Tibial nerve (tissue), 4 donors: ENCODE data around the gene TFAP2B. TPM values are rescaled to one million over a fixed set of nuclear protein-coding genes. Genes with fewer than 3 reads are reported as not detected.

ENCODE experiments used
- DNase-seq, 2 donors: peaks; one replicate each; pipeline ENCODE4 v3.0.0-alpha.2; 2019; ENCODE audit warnings: low spot score in 2 of 2
- H3K27ac ChIP-seq, 4 donors: fragments of 200-600 bp; sonication (generic) in 3 of 4; one replicate each; pipeline ENCODE4 v1.5.1; 2017 to 2019; ENCODE audit warnings: mild to moderate bottlenecking in 1 of 4
- H3K27me3 ChIP-seq, 2 donors: fragments of 200-600 bp; sonication (generic) in 1 of 2; one replicate each; pipeline versions ENCODE4 v1.5.1 to v1.6.0; 2017 to 2019
- H3K36me3 ChIP-seq, 3 donors: fragments of 200-600 bp; sonication (generic); one replicate each; pipeline ENCODE4 v1.5.1; 2018 to 2019
- H3K4me1 ChIP-seq, 4 donors: fragments of 200-600 bp; sonication (generic) in 3 of 4; one replicate each; pipeline ENCODE4 v1.5.1; 2017 to 2019
- H3K4me3 ChIP-seq, 4 donors: fragments of 200-600 bp; sonication (generic) in 3 of 4; one replicate each; pipeline ENCODE4 v1.5.1; 2017 to 2019; ENCODE audit warnings: mild to moderate bottlenecking in 1 of 4, moderate library complexity in 1 of 4
- H3K9me3 ChIP-seq, 4 donors: fragments of 200-600 bp; sonication (generic) in 3 of 4; one replicate each; pipeline ENCODE4 v1.5.1; 2017 to 2019
- CTCF ChIP-seq, 5 experiments: fragments of 200-600 bp in 3 of 5; fragments of 450-650 bp in 2 of 5; sonication (generic) in 3 of 5; IDR thresholded peaks; one replicate each; pipeline ENCODE4 v1.5.1; 2016 to 2019; ENCODE audit warnings: antibody characterized with exemption in 5 of 5, mild to moderate bottlenecking in 3 of 5, moderate library complexity in 2 of 5
- EP300 ChIP-seq, 2 donors: sonication (generic); formaldehyde crosslinking; IDR thresholded peaks; one replicate each; pipeline ENCODE4 v1.6.1; 2017; ENCODE audit warnings: antibody characterized with exemption in 2 of 2, mild to moderate bottlenecking in 1 of 2
- POLR2A ChIP-seq, 2 donors: fragments of 450-650 bp; IDR thresholded peaks; one replicate each; pipeline ENCODE4 v1.6.1; 2017; ENCODE audit warnings: antibody characterized with exemption in 2 of 2, mild to moderate bottlenecking in 2 of 2, moderate library complexity in 2 of 2
- WGBS, 2 donors: methylation state at CpG; one replicate each; pipeline ENCODE4 v1.1.5; 2018; 5-methylcytosine and 5-hydroxymethylcytosine counted together
- total RNA-seq, 4 donors: library from RNA; depleted of rRNA; stranded (reverse); fragments of >200 nt; gene quantifications; one replicate each; pipeline ENCODE4 v1.1.0, GENCODE V29; 2016

Gene TFAP2B
- total RNA-seq, 4 donors from 2014 or later: 0.22 to 1.2 TPM; not detected in 2

- WGBS, 2 donors: 4 to 6% methylated on average over 23 to 53 of the region's 55 CpGs
- Histone ChIP-seq H3K4me1 (peaks cover 0 to 22% (median 0%) of the 10 kb centered on the region in 4 donors), H3K27ac (peak overlapping the region in 1 of 4 donors; percentile 22), H3K4me3 (peak overlapping the region; percentile 23 to 49 (median 32)), H3K9me3 (no peaks in the 10 kb centered on the region), H3K36me3 (no peaks in the 10 kb centered on the region), H3K27me3 (peaks cover 0 to 70% of the 10 kb centered on the region in 2 donors)
- no peak for DNase-seq
- TF ChIP-seq CTCF (IDR thresholded peaks at IDR 0.05): no peak
- no peak for TF ChIP-seq POLR2A (IDR thresholded peaks at IDR 0.05)
- no peak for TF ChIP-seq EP300 (IDR thresholded peaks at IDR 0.05)
These were observed 31.8 kb downstream of the TFAP2B start for GRCh38 chr6:50850223-50851048.

GRCh38 chr6:50851049-50851845 is 32.6 kb downstream of the TFAP2B start:
- no peaks in the 10 kb centered on the region for H3K36me3 ChIP-seq
- H3K4me1 ChIP-seq: peaks cover 0 to 22% (median 0%) of the 10 kb centered on the region in 4 donors
- TF ChIP-seq EP300 (IDR thresholded peaks at IDR 0.05): no peak
- TF ChIP-seq POLR2A (IDR thresholded peaks at IDR 0.05): no peak
- no peak for TF ChIP-seq CTCF (IDR thresholded peaks at IDR 0.05)
- peak overlapping the region in 2 of 4 donors; percentile 38 to 49 for H3K4me3 ChIP-seq
- 29 to 38% methylated on average over 28 to 31 of the region's 31 CpGs for WGBS, 2 donors
- H3K27ac ChIP-seq: no peak overlapping the region
- H3K27me3 ChIP-seq: peaks cover 0 to 62% of the 10 kb centered on the region in 2 donors
- no peak for DNase-seq
- no peaks in the 10 kb centered on the region for H3K9me3 ChIP-seq

GRCh38 chr6:50853939-50854338 is 35.3 kb downstream of the TFAP2B start:
- Histone ChIP-seq H3K9me3 (peaks cover 0 to 5% (median 0%) of the 10 kb centered on the region in 4 donors), H3K27ac (no peak overlapping the region), H3K4me1 (peaks cover 0 to 22% (median 0%) of the 10 kb centered on the region in 4 donors), H3K27me3 (peaks cover 0 to 35% of the 10 kb centered on the region in 2 donors), H3K4me3 (no peak overlapping the region), H3K36me3 (no peaks in the 10 kb centered on the region)
- no peak for TF ChIP-seq CTCF (IDR thresholded peaks at IDR 0.05)
- no peak for TF ChIP-seq POLR2A (IDR thresholded peaks at IDR 0.05)
- TF ChIP-seq EP300 (IDR thresholded peaks at IDR 0.05): no peak
- 34 to 41% methylated on average over 6 of the region's 6 CpGs for WGBS, 2 donors
- no peak for DNase-seq

GRCh38 chr6:50861692-50862091 is 43.0 kb downstream of the TFAP2B start:
- Histone ChIP-seq H3K27me3 (no peaks in the 10 kb centered on the region), H3K36me3 (no peaks in the 10 kb centered on the region), H3K4me1 (no peaks in the 10 kb centered on the region), H3K27ac (no peak overlapping the region), H3K4me3 (no peak overlapping the region), H3K9me3 (peaks cover 0 to 5% (median 0%) of the 10 kb centered on the region in 4 donors)
- DNase-seq: no peak
- no peak for TF ChIP-seq CTCF (IDR thresholded peaks at IDR 0.05)
- no peak for TF ChIP-seq POLR2A (IDR thresholded peaks at IDR 0.05)
- TF ChIP-seq EP300 (IDR thresholded peaks at IDR 0.05): no peak
- 0 to 24% methylated on average over 1 of the region's 1 CpG for WGBS, 2 donors
